Hepatocyte (in vitro differentiated cells): Measurements from ENCODE around the gene CD37. TPM values are rescaled to one million over a fixed set of nuclear protein-coding genes. Genes with fewer than 3 reads are reported as not detected.

Source experiments
- DNase-seq: peaks from one replicate; pipeline ENCODE4 v3.0.0-alpha.2; 2016; ENCODE audit warnings: low spot score
- H2AFZ ChIP-seq: fragments of 200-600 bp; sonication (generic); 2 replicates; pipeline ENCODE4 v1.6.0; 2016; ENCODE audit warnings: antibody characterized with exemption, mild to moderate bottlenecking
- H3K27ac ChIP-seq: fragments of 200-600 bp; sonication (generic); 2 replicates; pipeline ENCODE4 v1.5.1; 2016; ENCODE audit warnings: mild to moderate bottlenecking
- H3K27me3 ChIP-seq: fragments of 200-600 bp; sonication (generic); 2 replicates; pipeline ENCODE4 v1.6.1; 2016
- H3K36me3 ChIP-seq: fragments of 200-600 bp; sonication (generic); replicated peaks from 2 replicates; pipeline ENCODE4 v1.5.1; 2016; ENCODE audit warnings: low read depth; ENCODE audit not compliant: insufficient read depth
- H3K4me1 ChIP-seq: fragments of 200-600 bp; sonication (generic); 2 replicates; pipeline ENCODE4 v1.5.1; 2016; ENCODE audit warnings: mild to moderate bottlenecking, moderate library complexity; ENCODE audit not compliant: insufficient read depth
- H3K4me2 ChIP-seq: fragments of 200-600 bp; sonication (generic); 2 replicates; pipeline ENCODE4 v1.6.0; 2016
- H3K4me3 ChIP-seq: fragments of 200-600 bp; sonication (generic); 2 replicates; pipeline ENCODE4 v1.5.1; 2016; ENCODE audit warnings: mild to moderate bottlenecking
- H3K79me2 ChIP-seq: fragments of 200-600 bp; sonication (generic); 2 replicates; pipeline ENCODE4 v1.6.0; 2017; ENCODE audit warnings: mild to moderate bottlenecking
- H3K9me2 ChIP-seq: fragments of 200-600 bp; sonication (generic); replicated peaks from 2 replicates; pipeline ENCODE4 v1.6.0; 2017; ENCODE audit warnings: mild to moderate bottlenecking; ENCODE audit not compliant: insufficient read depth
- H3K9me3 ChIP-seq: fragments of 200-600 bp; sonication (generic); 2 replicates; pipeline ENCODE4 v1.5.1; 2016; ENCODE audit warnings: low read depth, mild to moderate bottlenecking
- H4K20me1 ChIP-seq: fragments of 200-600 bp; sonication (generic); 2 replicates; pipeline ENCODE4 v1.6.0; 2016; ENCODE audit warnings: mild to moderate bottlenecking; ENCODE audit not compliant: insufficient read depth, poor library complexity, severe bottlenecking
- EZH2 ChIP-seq: fragments of 200-600 bp; sonication (generic); IDR thresholded peaks from 2 replicates; pipeline ENCODE4 v1.6.1; 2016; ENCODE audit warnings: antibody characterized with exemption, mild to moderate bottlenecking, borderline replicate concordance
- EZH2phosphoT487 ChIP-seq: fragments of 200-600 bp; sonication (generic); IDR thresholded peaks from one replicate; pipeline ENCODE4 v1.6.1; 2018; ENCODE audit warnings: antibody characterized with exemption, mild to moderate bottlenecking, low read depth, moderate library complexity; ENCODE audit not compliant: unreplicated experiment, severe bottlenecking
- WGBS: methylation state at CpG from one replicate; pipeline ENCODE4 v1.1.6; 2016; ENCODE audit warnings: low lambda C conversion rate; ENCODE audit errors: missing lambda C conversion rate; 5-methylcytosine and 5-hydroxymethylcytosine counted together
- polyA plus RNA-seq: library from polyadenylated mRNA; unstranded; fragments of >200 nt; fragmentation: Nextera tagmentation; extraction: Ambion mirVana; gene quantifications from 2 replicates; pipeline ENCODE4 v1.2.1, GENCODE V29; 2016
- total RNA-seq: library from RNA; depleted of rRNA; stranded (reverse); fragments of >200 nt; gene quantifications from 2 replicates; pipeline ENCODE4 v1.2.3, GENCODE V29; 2014
- TF ChIP-seq, protein P1 (sequence below): fragments of 200-600 bp; sonication (generic); IDR thresholded peaks from 2 replicates; pipeline ENCODE4 v1.5.1; 2016; ENCODE audit warnings: antibody characterized with exemption, mild to moderate bottlenecking; ENCODE audit not compliant: poor library complexity

The CD37 gene
- total and polyA plus RNA-seq, 2 experiments from 2014 or later: 0.27 to 12.4 TPM

DNA sequence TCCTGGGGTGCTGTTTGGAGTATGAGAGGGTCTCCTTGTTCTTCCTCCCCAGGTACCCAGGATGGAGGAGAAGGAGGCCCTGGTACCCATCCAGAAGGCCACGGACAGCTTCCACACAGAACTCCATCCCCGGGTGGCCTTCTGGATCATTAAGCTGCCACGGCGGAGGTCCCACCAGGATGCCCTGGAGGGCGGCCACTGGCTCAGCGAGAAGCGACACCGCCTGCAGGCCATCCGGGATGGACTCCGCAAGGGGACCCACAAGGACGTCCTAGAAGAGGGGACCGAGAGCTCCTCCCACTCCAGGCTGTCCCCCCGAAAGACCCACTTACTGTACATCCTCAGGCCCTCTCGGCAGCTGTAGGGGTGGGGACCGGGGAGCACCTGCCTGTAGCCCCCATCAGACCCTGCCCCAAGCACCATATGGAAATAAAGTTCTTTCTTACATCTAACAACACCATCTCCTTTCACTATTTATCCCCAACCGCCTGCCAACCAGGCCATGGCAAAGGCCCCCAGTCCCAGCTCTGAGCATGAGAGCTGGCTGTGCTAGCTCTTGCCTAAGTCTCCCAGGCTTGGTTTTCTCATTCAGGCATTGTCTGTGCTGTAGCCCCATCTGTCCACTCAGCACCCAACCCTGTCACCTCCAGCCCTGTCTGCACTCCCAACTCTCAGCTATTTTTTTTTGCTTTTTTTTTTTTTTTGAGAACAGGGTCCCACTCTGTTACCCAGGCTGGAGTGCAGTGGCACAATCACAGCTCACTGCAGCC lies 39.6 kb downstream of the CD37 start:
- no peak overlapping the region for H3K4me2 ChIP-seq
- H3K9me2 ChIP-seq: no peaks in the 10 kb centered on the region
- TF ChIP-seq EZH2: no peak
- no peak for TF ChIP-seq EZH2phosphoT487
- TF ChIP-seq, protein P1, sequence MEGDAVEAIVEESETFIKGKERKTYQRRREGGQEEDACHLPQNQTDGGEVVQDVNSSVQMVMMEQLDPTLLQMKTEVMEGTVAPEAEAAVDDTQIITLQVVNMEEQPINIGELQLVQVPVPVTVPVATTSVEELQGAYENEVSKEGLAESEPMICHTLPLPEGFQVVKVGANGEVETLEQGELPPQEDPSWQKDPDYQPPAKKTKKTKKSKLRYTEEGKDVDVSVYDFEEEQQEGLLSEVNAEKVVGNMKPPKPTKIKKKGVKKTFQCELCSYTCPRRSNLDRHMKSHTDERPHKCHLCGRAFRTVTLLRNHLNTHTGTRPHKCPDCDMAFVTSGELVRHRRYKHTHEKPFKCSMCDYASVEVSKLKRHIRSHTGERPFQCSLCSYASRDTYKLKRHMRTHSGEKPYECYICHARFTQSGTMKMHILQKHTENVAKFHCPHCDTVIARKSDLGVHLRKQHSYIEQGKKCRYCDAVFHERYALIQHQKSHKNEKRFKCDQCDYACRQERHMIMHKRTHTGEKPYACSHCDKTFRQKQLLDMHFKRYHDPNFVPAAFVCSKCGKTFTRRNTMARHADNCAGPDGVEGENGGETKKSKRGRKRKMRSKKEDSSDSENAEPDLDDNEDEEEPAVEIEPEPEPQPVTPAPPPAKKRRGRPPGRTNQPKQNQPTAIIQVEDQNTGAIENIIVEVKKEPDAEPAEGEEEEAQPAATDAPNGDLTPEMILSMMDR: no peak
- no peak for DNase-seq
- no peaks in the 10 kb centered on the region for H3K4me1 ChIP-seq
- WGBS: 93% methylated on average over 16 of the region's 16 CpGs
- H3K4me3 ChIP-seq: no peak overlapping the region
- H3K79me2 ChIP-seq: no peaks in the 10 kb centered on the region
- H3K36me3 ChIP-seq: no peaks in the 10 kb centered on the region
- no peaks in the 10 kb centered on the region for H3K27me3 ChIP-seq
- no peaks in the 10 kb centered on the region for H4K20me1 ChIP-seq
- no peak overlapping the region for H2AFZ ChIP-seq
- H3K9me3 ChIP-seq: no peaks in the 10 kb centered on the region
- H3K27ac ChIP-seq: no peak overlapping the region

GRCh38 chr19:49378512-49378911 lies 43.3 kb downstream of the CD37 start:
- Histone ChIP-seq H4K20me1 (no peaks in the 10 kb centered on the region), H3K79me2 (no peaks in the 10 kb centered on the region), H3K4me2 (no peak overlapping the region), H3K9me3 (no peaks in the 10 kb centered on the region), H3K27ac (no peak overlapping the region), H2AFZ (no peak overlapping the region), H3K9me2 (no peaks in the 10 kb centered on the region), H3K27me3 (no peaks in the 10 kb centered on the region), H3K36me3 (no peaks in the 10 kb centered on the region), H3K4me3 (no peak overlapping the region), H3K4me1 (no peaks in the 10 kb centered on the region)
- TF ChIP-seq, protein P1: no peak
- TF ChIP-seq EZH2: no peak
- TF ChIP-seq EZH2phosphoT487: no peak
- no peak for DNase-seq
- 87% methylated on average over 3 of the region's 3 CpGs for WGBS

GRCh38 chr19:49380391-49380790 lies 45.2 kb downstream of the CD37 start:
- Histone ChIP-seq H3K4me3 (no peak overlapping the region), H3K4me2 (no peak overlapping the region), H3K27me3 (no peaks in the 10 kb centered on the region), H3K4me1 (no peaks in the 10 kb centered on the region), H2AFZ (no peak overlapping the region), H3K9me3 (no peaks in the 10 kb centered on the region), H3K27ac (no peak overlapping the region), H3K79me2 (no peaks in the 10 kb centered on the region), H3K9me2 (no peaks in the 10 kb centered on the region), H3K36me3 (no peaks in the 10 kb centered on the region), H4K20me1 (no peaks in the 10 kb centered on the region)
- no peak for DNase-seq
- 89% methylated on average over 3 of the region's 3 CpGs for WGBS
- TF ChIP-seq EZH2phosphoT487 (no peak), EZH2 (no peak)
- TF ChIP-seq, protein P1: no peak
